GM23338 (cell line): ENCODE results near the gene OCA2. TPM values are rescaled to one million over a fixed set of nuclear protein-coding genes. Genes with fewer than 3 reads are reported as not detected.

Experiments
- ATAC-seq: fragments of 200-7000 bp; cut with Tn5 transposase; 3 replicates; pipeline ENCODE4 v1.9.1; 2020
- DNase-seq: peaks from one replicate; pipeline ENCODE4 v3.0.0-alpha.2; 2015; ENCODE audit warnings: low spot score
- H2AFZ ChIP-seq: fragments of 200-600 bp; sonication (generic); 2 replicates; pipeline ENCODE4 v1.8.0; 2016; ENCODE audit warnings: antibody characterized with exemption, mild to moderate bottlenecking, moderate library complexity
- H3F3A ChIP-seq: fragments of 200-600 bp; sonication (generic); replicated peaks from 2 replicates; pipeline ENCODE4 v1.8.0; 2017; ENCODE audit warnings: antibody characterized with exemption, mixed run types, low read depth
- H3K27ac ChIP-seq: fragments of 200-600 bp; sonication (generic); 2 replicates; pipeline ENCODE4 v1.6.1; 2016; ENCODE audit warnings: low read depth
- H3K27me3 ChIP-seq: fragments of 200-600 bp; sonication (generic); 2 replicates; pipeline ENCODE4 v1.8.0; 2016; ENCODE audit warnings: mild to moderate bottlenecking, mixed run types, moderate library complexity; ENCODE audit not compliant: insufficient read depth
- H3K36me3 ChIP-seq: fragments of 200-600 bp; sonication (generic); 2 replicates; pipeline ENCODE4 v1.8.0; 2016; ENCODE audit warnings: mild to moderate bottlenecking; ENCODE audit not compliant: insufficient read depth
- H3K4me1 ChIP-seq: fragments of 200-600 bp; sonication (generic); 2 replicates; pipeline ENCODE4 v1.8.0; 2016; ENCODE audit warnings: mild to moderate bottlenecking, moderate library complexity; ENCODE audit not compliant: insufficient read depth
- H3K4me2 ChIP-seq: fragments of 200-600 bp; sonication (generic); 2 replicates; pipeline ENCODE4 v1.7.1; 2017; ENCODE audit warnings: mixed run types
- H3K4me3 ChIP-seq: fragments of 200-600 bp; sonication (generic); 2 replicates; pipeline ENCODE4 v1.6.1; 2016; ENCODE audit warnings: mixed run types
- H3K79me2 ChIP-seq: fragments of 200-600 bp; sonication (generic); replicated peaks from 2 replicates; pipeline ENCODE4 v1.8.0; 2017; ENCODE audit warnings: mild to moderate bottlenecking; ENCODE audit not compliant: insufficient read depth
- H3K9me2 ChIP-seq: fragments of 200-600 bp; sonication (generic); 2 replicates; pipeline ENCODE4 v1.8.0; 2017; ENCODE audit not compliant: insufficient read depth
- H4K20me1 ChIP-seq: fragments of 200-600 bp; sonication (generic); replicated peaks from 2 replicates; pipeline ENCODE4 v1.8.0; 2017; ENCODE audit warnings: mild to moderate bottlenecking; ENCODE audit not compliant: insufficient read depth
- H3K27ac Mint-ChIP-seq: 2 replicates; pipeline ENCODE4 v1.8.0; 2020; ENCODE audit warnings: inconsistent platforms, mild to moderate bottlenecking, moderate library complexity, mixed read lengths
- H3K27me3 Mint-ChIP-seq: 3 replicates; pipeline ENCODE4 v1.8.0; 2022; ENCODE audit warnings: low read depth, mild to moderate bottlenecking, moderate library complexity, mixed read lengths, inconsistent platforms; ENCODE audit not compliant: insufficient read depth, poor library complexity
- H3K36me3 Mint-ChIP-seq: 3 replicates; pipeline ENCODE4 v1.8.0; 2021; ENCODE audit warnings: low read depth, mild to moderate bottlenecking, inconsistent platforms, moderate library complexity, mixed read lengths
- H3K4me1 Mint-ChIP-seq: 3 replicates; pipeline ENCODE4 v1.8.0; 2020; ENCODE audit warnings: mild to moderate bottlenecking, inconsistent platforms, mixed read lengths
- H3K4me3 Mint-ChIP-seq: 3 replicates; pipeline ENCODE4 v1.8.0; 2021; ENCODE audit warnings: moderate library complexity, mild to moderate bottlenecking, inconsistent platforms, mixed read lengths
- H3K9me3 Mint-ChIP-seq: 3 replicates; pipeline ENCODE4 v1.8.0; 2020; ENCODE audit warnings: moderate library complexity, mild to moderate bottlenecking, inconsistent platforms, mixed read lengths
- CREB1 ChIP-seq: fragments of 250-450 bp; sonication (Bioruptor Pico); IDR thresholded peaks from 2 replicates; pipeline ENCODE4 v1.5.0; 2020; ENCODE audit warnings: low read depth, mild to moderate bottlenecking, moderate library complexity
- CTCF ChIP-seq, 2 experiments: fragments of 200-600 bp in 1 of 2; sonication (generic) in 1 of 2; conservative IDR thresholded peaks; 2 replicates each; pipeline versions ENCODE4 v1.5.1 to v1.6.1; 2016 to 2017; ENCODE audit warnings: antibody characterized with exemption in 2 of 2, low read depth in 2 of 2, mild to moderate bottlenecking in 2 of 2, moderate library complexity in 1 of 2
- EZH2 ChIP-seq: fragments of 200-600 bp; sonication (generic); IDR thresholded peaks from one replicate; pipeline ENCODE4 v1.8.0; 2017; ENCODE audit warnings: antibody characterized with exemption, mild to moderate bottlenecking, low read depth; ENCODE audit not compliant: unreplicated experiment
- EZH2phosphoT487 ChIP-seq: fragments of 200-600 bp; sonication (generic); IDR thresholded peaks from one replicate; pipeline ENCODE4 v1.8.1; 2018; ENCODE audit warnings: antibody characterized with exemption; ENCODE audit not compliant: unreplicated experiment
- JUNB ChIP-seq: IDR thresholded peaks from one replicate; pipeline ENCODE4 v1.6.1; 2016; ENCODE audit warnings: antibody characterized with exemption; ENCODE audit not compliant: unreplicated experiment
- NANOG ChIP-seq: IDR thresholded peaks from 2 replicates; pipeline ENCODE4 v1.6.1; 2016; ENCODE audit warnings: antibody characterized with exemption, borderline replicate concordance
- POLR2AphosphoS5 ChIP-seq: IDR thresholded peaks from 2 replicates; pipeline ENCODE4 v1.6.1; 2016; ENCODE audit warnings: antibody characterized with exemption, low read depth
- STAT1 ChIP-seq: IDR thresholded peaks from one replicate; pipeline ENCODE4 v1.6.1; 2016; ENCODE audit warnings: antibody characterized with exemption; ENCODE audit not compliant: unreplicated experiment
- ZNF114 ChIP-seq: fragments of 250-450 bp; sonication (Bioruptor Pico); IDR thresholded peaks from 2 replicates; pipeline ENCODE4 v1.5.0; 2020; ENCODE audit warnings: mild to moderate bottlenecking, moderate library complexity
- ZNF331 ChIP-seq: fragments of 250-450 bp; sonication (Bioruptor Pico); IDR thresholded peaks from 2 replicates; pipeline ENCODE4 v1.5.0; 2020; ENCODE audit warnings: low read depth, mild to moderate bottlenecking, moderate library complexity
- polyA plus RNA-seq: library from polyadenylated mRNA; unstranded; fragments of >200 nt; fragmentation: Nextera tagmentation; extraction: Ambion mirVana; gene quantifications from 2 replicates; pipeline ENCODE4 v1.2.1, GENCODE V29; 2016
- total RNA-seq: library from RNA; depleted of rRNA; stranded (reverse); fragments of >200 nt; shearing (Covaris generic); gene quantifications from 2 replicates; pipeline ENCODE4 v1.2.3, GENCODE V29; 2014
- TF ChIP-seq, protein P1 (sequence below): fragments of 250-450 bp; sonication (Bioruptor Pico); IDR thresholded peaks from 2 replicates; pipeline ENCODE4 v1.5.0; 2020; ENCODE audit warnings: mild to moderate bottlenecking, moderate library complexity
- TF ChIP-seq, protein P2 (sequence below): IDR thresholded peaks from 2 replicates; pipeline ENCODE4 v1.6.1; 2016; ENCODE audit warnings: antibody characterized with exemption
- TF ChIP-seq, protein P3 (sequence below): IDR thresholded peaks from one replicate; pipeline ENCODE4 v1.6.1; 2018; ENCODE audit warnings: antibody characterized with exemption; ENCODE audit not compliant: unreplicated experiment

OCA2 gene
- total and polyA plus RNA-seq, 2 experiments from 2014 or later: 0.40 to 0.69 TPM

- Histone ChIP-seq H3K79me2 (no peaks in the 10 kb centered on the region), H3K4me3 (no peak overlapping the region), H4K20me1 (no peaks in the 10 kb centered on the region), H3K4me1 (no peaks in the 10 kb centered on the region), H3K27ac (no peak overlapping the region), H3K36me3 (no peaks in the 10 kb centered on the region), H3K27me3 (no peaks in the 10 kb centered on the region), H3F3A (no peaks in the 10 kb centered on the region), H3K4me2 (no peak overlapping the region), H2AFZ (0 out of 2 replicates have a peak overlapping the region, but pooled peaks have one; percentile 47), H3K9me2 (no peaks in the 10 kb centered on the region)
- Mint-ChIP-seq H3K9me3 (peaks cover 6% of the 10 kb centered on the region; the same call in 1 of the 3 replicates), H3K4me1 (no peaks in the 10 kb centered on the region), H3K4me3 (no peak overlapping the region), H3K36me3 (no peaks in the 10 kb centered on the region; the same call in 2 of the 3 replicates), H3K27me3 (peaks cover 10% of the 10 kb centered on the region), H3K27ac (no peak overlapping the region)
- DNase-seq (no peak), ATAC-seq (no peak)
- TF ChIP-seq NANOG (no peak), POLR2AphosphoS5 (no peak), CREB1 (CRISPR knock-in tag) (no peak), STAT1 (no peak), EZH2phosphoT487 (no peak), CTCF (conservative IDR thresholded peaks at IDR 0.05; ENCODE audit: low read depth in 2 of 2) (no peak), JUNB (no peak), ZNF331 (CRISPR knock-in tag) (no peak), ZNF114 (CRISPR knock-in tag) (no peak), EZH2 (no peak)
- TF ChIP-seq, protein P1, sequence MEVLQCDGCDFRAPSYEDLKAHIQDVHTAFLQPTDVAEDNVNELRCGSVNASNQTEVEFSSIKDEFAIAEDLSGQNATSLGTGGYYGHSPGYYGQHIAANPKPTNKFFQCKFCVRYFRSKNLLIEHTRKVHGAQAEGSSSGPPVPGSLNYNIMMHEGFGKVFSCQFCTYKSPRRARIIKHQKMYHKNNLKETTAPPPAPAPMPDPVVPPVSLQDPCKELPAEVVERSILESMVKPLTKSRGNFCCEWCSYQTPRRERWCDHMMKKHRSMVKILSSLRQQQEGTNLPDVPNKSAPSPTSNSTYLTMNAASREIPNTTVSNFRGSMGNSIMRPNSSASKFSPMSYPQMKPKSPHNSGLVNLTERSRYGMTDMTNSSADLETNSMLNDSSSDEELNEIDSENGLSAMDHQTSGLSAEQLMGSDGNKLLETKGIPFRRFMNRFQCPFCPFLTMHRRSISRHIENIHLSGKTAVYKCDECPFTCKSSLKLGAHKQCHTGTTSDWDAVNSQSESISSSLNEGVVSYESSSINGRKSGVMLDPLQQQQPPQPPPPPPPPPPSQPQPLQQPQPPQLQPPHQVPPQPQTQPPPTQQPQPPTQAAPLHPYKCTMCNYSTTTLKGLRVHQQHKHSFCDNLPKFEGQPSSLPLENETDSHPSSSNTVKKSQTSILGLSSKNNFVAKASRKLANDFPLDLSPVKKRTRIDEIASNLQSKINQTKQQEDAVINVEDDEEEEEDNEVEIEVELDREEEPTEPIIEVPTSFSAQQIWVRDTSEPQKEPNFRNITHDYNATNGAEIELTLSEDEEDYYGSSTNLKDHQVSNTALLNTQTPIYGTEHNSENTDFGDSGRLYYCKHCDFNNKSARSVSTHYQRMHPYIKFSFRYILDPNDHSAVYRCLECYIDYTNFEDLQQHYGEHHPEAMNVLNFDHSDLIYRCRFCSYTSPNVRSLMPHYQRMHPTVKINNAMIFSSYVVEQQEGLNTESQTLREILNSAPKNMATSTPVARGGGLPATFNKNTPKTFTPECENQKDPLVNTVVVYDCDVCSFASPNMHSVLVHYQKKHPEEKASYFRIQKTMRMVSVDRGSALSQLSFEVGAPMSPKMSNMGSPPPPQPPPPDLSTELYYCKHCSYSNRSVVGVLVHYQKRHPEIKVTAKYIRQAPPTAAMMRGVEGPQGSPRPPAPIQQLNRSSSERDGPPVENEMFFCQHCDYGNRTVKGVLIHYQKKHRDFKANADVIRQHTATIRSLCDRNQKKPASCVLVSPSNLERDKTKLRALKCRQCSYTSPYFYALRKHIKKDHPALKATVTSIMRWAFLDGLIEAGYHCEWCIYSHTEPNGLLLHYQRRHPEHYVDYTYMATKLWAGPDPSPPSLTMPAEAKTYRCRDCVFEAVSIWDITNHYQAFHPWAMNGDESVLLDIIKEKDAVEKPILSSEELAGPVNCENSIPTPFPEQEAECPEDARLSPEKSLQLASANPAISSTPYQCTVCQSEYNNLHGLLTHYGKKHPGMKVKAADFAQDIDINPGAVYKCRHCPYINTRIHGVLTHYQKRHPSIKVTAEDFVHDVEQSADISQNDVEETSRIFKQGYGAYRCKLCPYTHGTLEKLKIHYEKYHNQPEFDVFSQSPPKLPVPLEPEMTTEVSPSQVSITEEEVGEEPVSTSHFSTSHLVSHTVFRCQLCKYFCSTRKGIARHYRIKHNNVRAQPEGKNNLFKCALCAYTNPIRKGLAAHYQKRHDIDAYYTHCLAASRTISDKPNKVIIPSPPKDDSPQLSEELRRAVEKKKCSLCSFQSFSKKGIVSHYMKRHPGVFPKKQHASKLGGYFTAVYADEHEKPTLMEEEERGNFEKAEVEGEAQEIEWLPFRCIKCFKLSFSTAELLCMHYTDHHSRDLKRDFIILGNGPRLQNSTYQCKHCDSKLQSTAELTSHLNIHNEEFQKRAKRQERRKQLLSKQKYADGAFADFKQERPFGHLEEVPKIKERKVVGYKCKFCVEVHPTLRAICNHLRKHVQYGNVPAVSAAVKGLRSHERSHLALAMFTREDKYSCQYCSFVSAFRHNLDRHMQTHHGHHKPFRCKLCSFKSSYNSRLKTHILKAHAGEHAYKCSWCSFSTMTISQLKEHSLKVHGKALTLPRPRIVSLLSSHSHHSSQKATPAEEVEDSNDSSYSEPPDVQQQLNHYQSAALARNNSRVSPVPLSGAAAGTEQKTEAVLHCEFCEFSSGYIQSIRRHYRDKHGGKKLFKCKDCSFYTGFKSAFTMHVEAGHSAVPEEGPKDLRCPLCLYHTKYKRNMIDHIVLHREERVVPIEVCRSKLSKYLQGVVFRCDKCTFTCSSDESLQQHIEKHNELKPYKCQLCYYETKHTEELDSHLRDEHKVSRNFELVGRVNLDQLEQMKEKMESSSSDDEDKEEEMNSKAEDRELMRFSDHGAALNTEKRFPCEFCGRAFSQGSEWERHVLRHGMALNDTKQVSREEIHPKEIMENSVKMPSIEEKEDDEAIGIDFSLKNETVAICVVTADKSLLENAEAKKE: no peak
- TF ChIP-seq, protein P2, sequence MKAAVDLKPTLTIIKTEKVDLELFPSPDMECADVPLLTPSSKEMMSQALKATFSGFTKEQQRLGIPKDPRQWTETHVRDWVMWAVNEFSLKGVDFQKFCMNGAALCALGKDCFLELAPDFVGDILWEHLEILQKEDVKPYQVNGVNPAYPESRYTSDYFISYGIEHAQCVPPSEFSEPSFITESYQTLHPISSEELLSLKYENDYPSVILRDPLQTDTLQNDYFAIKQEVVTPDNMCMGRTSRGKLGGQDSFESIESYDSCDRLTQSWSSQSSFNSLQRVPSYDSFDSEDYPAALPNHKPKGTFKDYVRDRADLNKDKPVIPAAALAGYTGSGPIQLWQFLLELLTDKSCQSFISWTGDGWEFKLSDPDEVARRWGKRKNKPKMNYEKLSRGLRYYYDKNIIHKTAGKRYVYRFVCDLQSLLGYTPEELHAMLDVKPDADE: no peak
- TF ChIP-seq, protein P3, sequence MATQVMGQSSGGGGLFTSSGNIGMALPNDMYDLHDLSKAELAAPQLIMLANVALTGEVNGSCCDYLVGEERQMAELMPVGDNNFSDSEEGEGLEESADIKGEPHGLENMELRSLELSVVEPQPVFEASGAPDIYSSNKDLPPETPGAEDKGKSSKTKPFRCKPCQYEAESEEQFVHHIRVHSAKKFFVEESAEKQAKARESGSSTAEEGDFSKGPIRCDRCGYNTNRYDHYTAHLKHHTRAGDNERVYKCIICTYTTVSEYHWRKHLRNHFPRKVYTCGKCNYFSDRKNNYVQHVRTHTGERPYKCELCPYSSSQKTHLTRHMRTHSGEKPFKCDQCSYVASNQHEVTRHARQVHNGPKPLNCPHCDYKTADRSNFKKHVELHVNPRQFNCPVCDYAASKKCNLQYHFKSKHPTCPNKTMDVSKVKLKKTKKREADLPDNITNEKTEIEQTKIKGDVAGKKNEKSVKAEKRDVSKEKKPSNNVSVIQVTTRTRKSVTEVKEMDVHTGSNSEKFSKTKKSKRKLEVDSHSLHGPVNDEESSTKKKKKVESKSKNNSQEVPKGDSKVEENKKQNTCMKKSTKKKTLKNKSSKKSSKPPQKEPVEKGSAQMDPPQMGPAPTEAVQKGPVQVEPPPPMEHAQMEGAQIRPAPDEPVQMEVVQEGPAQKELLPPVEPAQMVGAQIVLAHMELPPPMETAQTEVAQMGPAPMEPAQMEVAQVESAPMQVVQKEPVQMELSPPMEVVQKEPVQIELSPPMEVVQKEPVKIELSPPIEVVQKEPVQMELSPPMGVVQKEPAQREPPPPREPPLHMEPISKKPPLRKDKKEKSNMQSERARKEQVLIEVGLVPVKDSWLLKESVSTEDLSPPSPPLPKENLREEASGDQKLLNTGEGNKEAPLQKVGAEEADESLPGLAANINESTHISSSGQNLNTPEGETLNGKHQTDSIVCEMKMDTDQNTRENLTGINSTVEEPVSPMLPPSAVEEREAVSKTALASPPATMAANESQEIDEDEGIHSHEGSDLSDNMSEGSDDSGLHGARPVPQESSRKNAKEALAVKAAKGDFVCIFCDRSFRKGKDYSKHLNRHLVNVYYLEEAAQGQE: no peak
Measured at GRCh38 chr15:27850981-27851857, 247.9 kb downstream of the OCA2 start.
